ENCODE data around the gene SLC44A1. TPM values are rescaled to one million over a fixed set of nuclear protein-coding genes. Genes with fewer than 3 reads are reported as not detected.

Gene SLC44A1
- polyA plus RNA-seq, 3 donors = 6.9 to 52.1 (median 46.5) TPM

DNA sequence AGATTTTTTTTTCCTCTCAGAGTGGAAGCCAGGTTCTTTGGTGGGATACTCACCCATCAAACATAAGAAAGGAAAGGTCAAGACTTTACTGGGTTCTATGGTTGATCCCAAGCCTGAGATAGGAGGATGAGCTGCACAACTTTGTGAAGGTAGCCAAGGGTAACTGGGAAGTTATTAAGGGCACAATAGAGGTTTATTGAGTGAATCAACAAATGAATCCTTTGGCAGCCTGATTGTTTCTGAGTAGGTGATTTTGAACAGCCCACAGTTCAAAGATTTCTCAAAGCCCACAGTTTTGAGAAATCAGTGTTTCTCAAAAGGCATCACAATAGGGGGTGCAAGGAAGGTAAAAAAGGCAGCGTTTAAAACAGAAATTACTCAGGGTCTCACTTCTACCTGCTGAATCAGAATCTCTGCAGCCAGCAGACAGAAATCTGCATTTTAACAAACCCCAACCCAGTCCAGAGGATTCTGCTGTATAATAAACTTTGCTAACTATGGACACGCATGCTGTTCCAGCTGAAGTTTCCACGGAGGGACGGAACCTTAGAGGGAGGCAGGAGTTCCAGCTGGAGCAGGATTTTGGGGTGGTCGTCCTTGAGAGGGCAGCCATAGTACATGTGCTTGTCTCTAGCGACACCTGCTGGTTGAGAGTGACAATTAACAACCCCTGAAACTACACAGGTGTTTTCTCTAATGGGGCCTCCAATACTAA, 170.7 kb downstream of the SLC44A1 start:
- peak; percentile 96 for TF ChIP-seq CTCF (IDR thresholded peaks at IDR 0.05)
- H3K79me2 ChIP-seq (ENCODE audit: insufficient read depth, low read length) = no peaks in the 10 kb centered on the region
- Mint-ChIP-seq H3K27ac (peak overlapping the region in 2 of 7 donors; percentile 9 to 52), H3K27me3 (ENCODE audit: low read depth in 3 of 3) (peaks cover 0 to 2% (median 0%) of the 10 kb centered on the region in 3 donors), H3K9me3 (peaks cover 0 to 4% (median 0%) of the 10 kb centered on the region in 7 donors), H3K36me3 (no peaks in the 10 kb centered on the region), H3K4me3 (no peak overlapping the region), H3K4me1 (peaks cover 19% of the 10 kb centered on the region)
- H3K9ac ChIP-seq (ENCODE audit: insufficient read depth, low read length, poor library complexity, severe bottlenecking) = no peak overlapping the region
- H3K4me1 ChIP-seq (ENCODE audit: control insufficient read depth in 1 of 2, insufficient read depth in 2 of 2, low read length in 2 of 2) = peaks cover 13 to 15% of the 10 kb centered on the region in 2 donors
- H3K27ac ChIP-seq (ENCODE audit: low read depth in 1 of 2, low read length in 2 of 2) = no peak overlapping the region
- no peaks in the 10 kb centered on the region for H3K9me3 ChIP-seq (replicated peaks in 1 of 2; ENCODE audit: control insufficient read depth in 1 of 2, insufficient read depth in 1 of 2, low read length in 2 of 2)
- intact Hi-C loops (cut with micrococcal nuclease) = loop anchor here (2.0 to 5.0 kb wide), 2 partner anchors 253 to 254 kb away; no protein-coding TSS in a partner anchor
- no peaks in the 10 kb centered on the region for H3K36me3 ChIP-seq (replicated peaks in 1 of 2; ENCODE audit: control insufficient read depth in 1 of 2, insufficient read depth in 2 of 2, low read length in 2 of 2)
- H3K27me3 ChIP-seq (ENCODE audit: control insufficient read depth in 2 of 2, insufficient read depth in 2 of 2, low read length in 2 of 2) = no peaks in the 10 kb centered on the region
- WGBS (ENCODE audit: insufficient coverage) = 15% methylated on average over 3 of the region's 6 CpGs
- H4K20me1 ChIP-seq (ENCODE audit: insufficient read depth, low read length) = no peaks in the 10 kb centered on the region
- no peak overlapping the region for H3K4me2 ChIP-seq (replicated peaks; ENCODE audit: extremely low read depth, low read length, poor library complexity, severe bottlenecking)
- peak; percentile 25 to 56 (median 55) for DNase-seq
- H2AFZ ChIP-seq (ENCODE audit: insufficient read depth, low read depth, low read length, poor library complexity, severe bottlenecking) = no peak overlapping the region
- no peak overlapping the region for H3K4me3 ChIP-seq (replicated peaks in 1 of 3; ENCODE audit: low read depth in 2 of 3, low read length in 3 of 3)

- Histone ChIP-seq H3K27ac (ENCODE audit: low read depth in 1 of 2, low read length in 2 of 2) (no peak overlapping the region), H4K20me1 (ENCODE audit: insufficient read depth, low read length) (no peaks in the 10 kb centered on the region), H3K4me3 (replicated peaks in 1 of 3; ENCODE audit: low read depth in 2 of 3, low read length in 3 of 3) (no peak overlapping the region), H3K9me3 (replicated peaks in 1 of 2; ENCODE audit: control insufficient read depth in 1 of 2, insufficient read depth in 1 of 2, low read length in 2 of 2) (no peaks in the 10 kb centered on the region), H3K9ac (ENCODE audit: insufficient read depth, low read length, poor library complexity, severe bottlenecking) (no peak overlapping the region), H3K27me3 (ENCODE audit: control insufficient read depth in 2 of 2, insufficient read depth in 2 of 2, low read length in 2 of 2) (no peaks in the 10 kb centered on the region), H3K4me1 (ENCODE audit: control insufficient read depth in 1 of 2, insufficient read depth in 2 of 2, low read length in 2 of 2) (peaks cover 13 to 15% of the 10 kb centered on the region in 2 donors), H3K79me2 (ENCODE audit: insufficient read depth, low read length) (no peaks in the 10 kb centered on the region), H2AFZ (ENCODE audit: insufficient read depth, low read depth, low read length, poor library complexity, severe bottlenecking) (no peak overlapping the region), H3K36me3 (replicated peaks in 1 of 2; ENCODE audit: control insufficient read depth in 1 of 2, insufficient read depth in 2 of 2, low read length in 2 of 2) (no peaks in the 10 kb centered on the region), H3K4me2 (replicated peaks; ENCODE audit: extremely low read depth, low read length, poor library complexity, severe bottlenecking) (no peak overlapping the region)
- no CpG with 5 or more reads among the region's 8 CpGs for WGBS (ENCODE audit: insufficient coverage)
- peak; percentile 55 for TF ChIP-seq CTCF (IDR thresholded peaks at IDR 0.05)
- H3K27me3 Mint-ChIP-seq (ENCODE audit: low read depth in 3 of 3) = peaks cover 0 to 2% (median 0%) of the 10 kb centered on the region in 3 donors
- no peak overlapping the region for H3K27ac Mint-ChIP-seq
- no peak for DNase-seq
- H3K36me3 Mint-ChIP-seq = no peaks in the 10 kb centered on the region
- peaks cover 0 to 4% (median 0%) of the 10 kb centered on the region in 7 donors for H3K9me3 Mint-ChIP-seq
- intact Hi-C loops (cut with micrococcal nuclease) = loop anchor here (2.0 to 5.0 kb wide), 2 partner anchors 253 to 255 kb away; no protein-coding TSS in a partner anchor
- H3K4me3 Mint-ChIP-seq = no peak overlapping the region
- H3K4me1 Mint-ChIP-seq = peaks cover 19% of the 10 kb centered on the region
Observed at GRCh38 chr9:105415662-105415980, 171.2 kb downstream of the SLC44A1 start.
